HepG2 (cell line): ENCODE results near the gene KIF1C. TPM values are rescaled to one million over a fixed set of nuclear protein-coding genes. Genes with fewer than 3 reads are reported as not detected.

Experiments
- AKAP8 ChIP-seq: sonication (generic); formaldehyde crosslinking; IDR thresholded peaks from 2 replicates; pipeline ENCODE4 v1.5.1; 2020; ENCODE audit warnings: mild to moderate bottlenecking, missing genetic modification reagents
- FOSL2 ChIP-seq: sonication (generic); formaldehyde crosslinking; IDR thresholded peaks from 2 replicates; pipeline ENCODE4 v1.4.0; 2020; ENCODE audit warnings: missing genetic modification reagents
- FOXP1 ChIP-seq, 2 experiments: fragments of 450-650 bp in 1 of 2; IDR thresholded peaks; 2 replicates each; pipeline ENCODE4 v1.6.1; 2017 to 2018; ENCODE audit warnings: antibody characterized with exemption in 1 of 2
- KDM2A ChIP-seq: sonication (generic); formaldehyde crosslinking; IDR thresholded peaks from 2 replicates; pipeline ENCODE4 v1.4.0; 2020; ENCODE audit warnings: low read depth, missing genetic modification reagents, borderline replicate concordance
- KDM4B ChIP-seq: sonication (generic); formaldehyde crosslinking; IDR thresholded peaks from 2 replicates; pipeline ENCODE4 v1.4.0; 2020; ENCODE audit warnings: missing genetic modification reagents
- PRMT3 ChIP-seq: sonication (generic); formaldehyde crosslinking; IDR thresholded peaks from 2 replicates; pipeline ENCODE4 v1.8.1; 2022; ENCODE audit warnings: low read depth, mild to moderate bottlenecking, moderate library complexity, missing genetic modification reagents, borderline replicate concordance
- RARA ChIP-seq: IDR thresholded peaks from 2 replicates; pipeline ENCODE4 v1.6.1; 2016; ENCODE audit warnings: missing genetic modification reagents, missing compliant biosample characterization
- SOX5 ChIP-seq: IDR thresholded peaks from 2 replicates; pipeline ENCODE4 v1.6.1; 2016; ENCODE audit warnings: borderline replicate concordance
- SRSF4 ChIP-seq: fragments of 200-400 bp; formaldehyde crosslinking; IDR thresholded peaks from one replicate; pipeline ENCODE4 v1.6.1; 2018; ENCODE audit warnings: mild to moderate bottlenecking, low read depth, low read length, moderate library complexity; ENCODE audit not compliant: poor library complexity, severe bottlenecking
- YEATS4 ChIP-seq: sonication (generic); formaldehyde crosslinking; IDR thresholded peaks from 2 replicates; pipeline ENCODE4 v1.4.0; 2020; ENCODE audit warnings: missing genetic modification reagents, borderline replicate concordance
- ZNF101 ChIP-seq: sonication (generic); formaldehyde crosslinking; IDR thresholded peaks from 2 replicates; pipeline ENCODE4 v1.4.0; 2020; ENCODE audit warnings: mild to moderate bottlenecking, low read depth, missing genetic modification reagents, borderline replicate concordance
- ZNF160 ChIP-seq: sonication (generic); formaldehyde crosslinking; IDR thresholded peaks from 2 replicates; pipeline ENCODE4 v1.8.0; 2022; ENCODE audit warnings: mild to moderate bottlenecking, inconsistent platforms, missing genetic modification reagents
- ZNF251 ChIP-seq: sonication (generic); formaldehyde crosslinking; IDR thresholded peaks from 2 replicates; pipeline ENCODE4 v1.9.0; 2021; ENCODE audit warnings: mild to moderate bottlenecking, missing genetic modification reagents
- ZNF263 ChIP-seq: sonication (generic); formaldehyde crosslinking; IDR thresholded peaks from 2 replicates; pipeline ENCODE4 v1.4.0; 2020; ENCODE audit warnings: missing genetic modification reagents
- ZNF333 ChIP-seq: sonication (generic); formaldehyde crosslinking; IDR thresholded peaks from 2 replicates; pipeline ENCODE4 v1.4.0; 2020; ENCODE audit warnings: mild to moderate bottlenecking, missing genetic modification reagents, borderline replicate concordance
- ZNF431 ChIP-seq: sonication (generic); formaldehyde crosslinking; IDR thresholded peaks from 2 replicates; pipeline ENCODE4 v1.9.0; 2022; ENCODE audit warnings: missing genetic modification reagents, low read depth, mild to moderate bottlenecking, borderline replicate concordance
- ZNF510 ChIP-seq: sonication (generic); formaldehyde crosslinking; IDR thresholded peaks from 2 replicates; pipeline ENCODE4 v1.4.0; 2020; ENCODE audit warnings: low read depth, mild to moderate bottlenecking, missing genetic modification reagents
- ZNF558 ChIP-seq: sonication (generic); formaldehyde crosslinking; IDR thresholded peaks from 2 replicates; pipeline ENCODE4 v1.9.0; 2022; ENCODE audit warnings: mild to moderate bottlenecking, missing genetic modification reagents, borderline replicate concordance
- ZNF598 ChIP-seq: sonication (generic); formaldehyde crosslinking; IDR thresholded peaks from 2 replicates; pipeline ENCODE4 v1.5.1; 2020; ENCODE audit warnings: mild to moderate bottlenecking, missing genetic modification reagents, borderline replicate concordance
- ZNF607 ChIP-seq: sonication (generic); formaldehyde crosslinking; IDR thresholded peaks from 2 replicates; pipeline ENCODE4 v1.5.1; 2020; ENCODE audit warnings: missing genetic modification reagents, mild to moderate bottlenecking, borderline replicate concordance
- polyA plus RNA-seq, 8 experiments: library from polyadenylated mRNA; depleted of rRNA in 3 of 8; stranded (reverse) in 7 of 8; unstranded in 1 of 8; fragments of >200 nt; fragmentation: Illumina TruSeq in 4 of 8; extraction: Trizol in 4 of 8; gene quantifications; 2 replicates each; pipeline versions ENCODE4 v1.2.1 to v1.2.3, GENCODE V29; 2011 to 2016; ENCODE audit warnings: low read depth in 4 of 8, missing spikeins in 1 of 8, mixed read lengths in 1 of 8; ENCODE audit not compliant: insufficient read depth in 1 of 8
- total RNA-seq, 5 experiments: library from RNA; depleted of rRNA; stranded (reverse); fragments of >200 nt; fragmentation: Illumina TruSeq; extraction: Trizol; gene quantifications; 2 replicates each; pipeline ENCODE4 v1.2.3, GENCODE V29; 2016; ENCODE audit warnings: low read depth in 1 of 5
- TF ChIP-seq, protein P1 (sequence below): sonication (generic); formaldehyde crosslinking; IDR thresholded peaks from 2 replicates; pipeline ENCODE4; 2020; ENCODE audit warnings: missing genetic modification reagents, mild to moderate bottlenecking, borderline replicate concordance
- TF ChIP-seq, protein P2 (sequence below): sonication (generic); formaldehyde crosslinking; IDR thresholded peaks from 2 replicates; pipeline ENCODE4 v1.4.0; 2020; ENCODE audit warnings: missing genetic modification reagents, mild to moderate bottlenecking, borderline replicate concordance
- TF ChIP-seq, protein P3 (sequence below): sonication (generic); formaldehyde crosslinking; IDR thresholded peaks from 2 replicates; pipeline ENCODE4 v1.4.0; 2020; ENCODE audit warnings: mild to moderate bottlenecking, missing genetic modification reagents

Gene KIF1C
- total and polyA plus RNA-seq, 2 of the 13 experiments (the other 11 are each of a cell fraction or from before 2014, with no cell fraction given) = 70.0 to 104 TPM

DNA sequence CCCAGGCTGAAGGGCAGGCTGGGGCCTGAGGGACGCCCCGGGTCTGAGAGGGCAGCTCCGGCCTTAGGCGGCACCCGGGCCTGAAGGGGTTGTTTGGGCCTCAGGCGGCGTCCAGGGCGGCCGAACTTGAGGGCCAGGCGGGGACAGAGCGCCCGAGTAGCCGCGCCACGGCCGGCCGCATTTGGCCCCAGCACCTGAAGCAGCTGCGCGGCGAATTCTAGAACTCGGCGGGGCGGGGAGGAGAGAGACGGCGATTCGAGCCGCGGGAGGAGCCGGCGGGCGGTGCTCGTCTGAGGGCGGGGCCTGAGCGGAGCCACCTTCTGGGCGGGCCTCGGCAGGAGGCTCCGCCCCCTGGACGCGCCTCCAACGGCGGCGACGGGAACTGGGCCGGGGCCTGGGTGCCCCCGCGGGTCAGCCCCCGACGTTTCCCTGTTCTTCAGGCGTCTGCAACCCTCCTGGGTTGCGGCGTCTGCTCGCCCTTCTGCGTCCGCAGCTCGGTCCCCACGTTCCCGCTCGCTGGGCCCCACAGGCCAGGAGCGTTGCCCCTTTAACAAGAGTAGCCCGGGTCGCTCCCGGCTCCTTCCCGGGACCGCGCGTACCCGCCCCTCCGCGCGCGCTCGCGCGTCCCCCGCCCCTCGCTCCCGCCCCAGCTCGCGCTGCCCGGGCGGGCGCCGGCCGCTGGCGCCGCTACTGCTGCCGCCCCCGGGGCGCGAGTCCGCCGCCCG, at the start of gene KIF1C, which contains the start of gene INCA1 (continued):
- TF ChIP-seq ZNF160 (CRISPR knock-in tag) (no peak), KDM2A (CRISPR knock-in tag) (peak; percentile 83), AKAP8 (0 out of 2 replicates have a peak, but pooled peaks have one; percentile 24), RARA (CRISPR knock-in tag) (peak; percentile 9; the same call in 1 of the 2 replicates), ZNF598 (CRISPR knock-in tag) (peak; percentile 29; the same call in 1 of the 2 replicates), ZNF101 (CRISPR knock-in tag) (no peak), ZNF251 (no peak), FOSL2 (CRISPR knock-in tag) (no peak; the same call in 1 of the 2 replicates), KDM4B (peak; percentile 26; the same call in 1 of the 2 replicates), ZNF510 (CRISPR knock-in tag) (0 out of 2 replicates have a peak, but pooled peaks have one; percentile 43), SRSF4 (no peak), SOX5 (CRISPR knock-in tag) (peak; percentile 34; the same call in 1 of the 2 replicates), ZNF263 (CRISPR knock-in tag) (peak; percentile 56), FOXP1 (IDR thresholded peaks at IDR 0.05) (no peak), FOXP1 (CRISPR knock-in tag; IDR thresholded peaks at IDR 0.05) (no peak), ZNF431 (CRISPR knock-in tag) (0 out of 2 replicates have a peak, but pooled peaks have one; percentile 69), ZNF558 (CRISPR knock-in tag) (no peak), PRMT3 (CRISPR knock-in tag) (no peak), ZNF333 (CRISPR knock-in tag) (0 out of 2 replicates have a peak, but pooled peaks have one; percentile 77), ZNF607 (peak; percentile 65; the same call in 1 of the 2 replicates), YEATS4 (CRISPR knock-in tag) (peak; percentile 43; the same call in 1 of the 2 replicates)
- TF ChIP-seq, protein P1, sequence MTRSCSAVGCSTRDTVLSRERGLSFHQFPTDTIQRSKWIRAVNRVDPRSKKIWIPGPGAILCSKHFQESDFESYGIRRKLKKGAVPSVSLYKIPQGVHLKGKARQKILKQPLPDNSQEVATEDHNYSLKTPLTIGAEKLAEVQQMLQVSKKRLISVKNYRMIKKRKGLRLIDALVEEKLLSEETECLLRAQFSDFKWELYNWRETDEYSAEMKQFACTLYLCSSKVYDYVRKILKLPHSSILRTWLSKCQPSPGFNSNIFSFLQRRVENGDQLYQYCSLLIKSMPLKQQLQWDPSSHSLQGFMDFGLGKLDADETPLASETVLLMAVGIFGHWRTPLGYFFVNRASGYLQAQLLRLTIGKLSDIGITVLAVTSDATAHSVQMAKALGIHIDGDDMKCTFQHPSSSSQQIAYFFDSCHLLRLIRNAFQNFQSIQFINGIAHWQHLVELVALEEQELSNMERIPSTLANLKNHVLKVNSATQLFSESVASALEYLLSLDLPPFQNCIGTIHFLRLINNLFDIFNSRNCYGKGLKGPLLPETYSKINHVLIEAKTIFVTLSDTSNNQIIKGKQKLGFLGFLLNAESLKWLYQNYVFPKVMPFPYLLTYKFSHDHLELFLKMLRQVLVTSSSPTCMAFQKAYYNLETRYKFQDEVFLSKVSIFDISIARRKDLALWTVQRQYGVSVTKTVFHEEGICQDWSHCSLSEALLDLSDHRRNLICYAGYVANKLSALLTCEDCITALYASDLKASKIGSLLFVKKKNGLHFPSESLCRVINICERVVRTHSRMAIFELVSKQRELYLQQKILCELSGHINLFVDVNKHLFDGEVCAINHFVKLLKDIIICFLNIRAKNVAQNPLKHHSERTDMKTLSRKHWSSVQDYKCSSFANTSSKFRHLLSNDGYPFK (CRISPR knock-in tag) = peak; percentile 46; the same call in 1 of the 2 replicates
- TF ChIP-seq, protein P2, sequence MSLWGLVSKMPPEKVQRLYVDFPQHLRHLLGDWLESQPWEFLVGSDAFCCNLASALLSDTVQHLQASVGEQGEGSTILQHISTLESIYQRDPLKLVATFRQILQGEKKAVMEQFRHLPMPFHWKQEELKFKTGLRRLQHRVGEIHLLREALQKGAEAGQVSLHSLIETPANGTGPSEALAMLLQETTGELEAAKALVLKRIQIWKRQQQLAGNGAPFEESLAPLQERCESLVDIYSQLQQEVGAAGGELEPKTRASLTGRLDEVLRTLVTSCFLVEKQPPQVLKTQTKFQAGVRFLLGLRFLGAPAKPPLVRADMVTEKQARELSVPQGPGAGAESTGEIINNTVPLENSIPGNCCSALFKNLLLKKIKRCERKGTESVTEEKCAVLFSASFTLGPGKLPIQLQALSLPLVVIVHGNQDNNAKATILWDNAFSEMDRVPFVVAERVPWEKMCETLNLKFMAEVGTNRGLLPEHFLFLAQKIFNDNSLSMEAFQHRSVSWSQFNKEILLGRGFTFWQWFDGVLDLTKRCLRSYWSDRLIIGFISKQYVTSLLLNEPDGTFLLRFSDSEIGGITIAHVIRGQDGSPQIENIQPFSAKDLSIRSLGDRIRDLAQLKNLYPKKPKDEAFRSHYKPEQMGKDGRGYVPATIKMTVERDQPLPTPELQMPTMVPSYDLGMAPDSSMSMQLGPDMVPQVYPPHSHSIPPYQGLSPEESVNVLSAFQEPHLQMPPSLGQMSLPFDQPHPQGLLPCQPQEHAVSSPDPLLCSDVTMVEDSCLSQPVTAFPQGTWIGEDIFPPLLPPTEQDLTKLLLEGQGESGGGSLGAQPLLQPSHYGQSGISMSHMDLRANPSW (CRISPR knock-in tag) = no peak; the same call in 1 of the 2 replicates
- TF ChIP-seq, protein P3, sequence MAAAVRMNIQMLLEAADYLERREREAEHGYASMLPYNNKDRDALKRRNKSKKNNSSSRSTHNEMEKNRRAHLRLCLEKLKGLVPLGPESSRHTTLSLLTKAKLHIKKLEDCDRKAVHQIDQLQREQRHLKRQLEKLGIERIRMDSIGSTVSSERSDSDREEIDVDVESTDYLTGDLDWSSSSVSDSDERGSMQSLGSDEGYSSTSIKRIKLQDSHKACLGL (CRISPR knock-in tag) = peak; percentile 67; the same call in 1 of the 2 replicates
